Esophagus mucosa (tissue), 1 donor: ENCODE data around the gene MMP24. TPM values are rescaled to one million over a fixed set of nuclear protein-coding genes. Genes with fewer than 3 reads are reported as not detected.
"Not testable (repeated sequence)": the region's sequence is repeated elsewhere in the genome, so short reads cannot be mapped to it uniquely, and the experiment has no call there.

Experiments
- ATAC-seq: fragments of 200-7000 bp; cut with Tn5 transposase; one replicate; pipeline ENCODE4 v1.9.1; 2020
- total RNA-seq: library from RNA; stranded (reverse); gene quantifications from one replicate; pipeline ENCODE4 v1.2.4, GENCODE V29; 2023
- donor health status: DM: yes; HTN: yes; CAD: no.

MMP24 gene
- total RNA-seq, 1 donor from 2014 or later: 0.08 TPM

DNA sequence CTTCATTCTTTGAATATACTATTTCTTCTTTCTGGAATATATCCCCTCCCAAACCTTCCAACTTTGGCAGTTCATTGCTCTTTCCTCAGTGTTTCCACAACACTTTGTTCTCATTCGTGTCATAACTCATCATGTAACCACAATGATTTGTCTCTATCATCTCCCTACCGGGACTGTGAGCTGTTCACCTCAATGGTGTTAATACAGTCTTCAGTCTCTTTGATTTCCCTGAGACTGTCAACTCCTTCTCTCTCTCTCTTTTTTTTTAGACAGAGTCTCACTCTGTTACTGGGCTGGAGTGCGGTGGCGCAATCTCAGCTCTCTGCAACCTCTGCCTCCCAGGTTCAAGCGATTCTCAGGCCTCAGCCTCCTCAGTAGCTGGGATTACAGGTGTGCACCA lies 2.5 kb upstream of the MMP24 start:
- ATAC-seq: no peak

DNA sequence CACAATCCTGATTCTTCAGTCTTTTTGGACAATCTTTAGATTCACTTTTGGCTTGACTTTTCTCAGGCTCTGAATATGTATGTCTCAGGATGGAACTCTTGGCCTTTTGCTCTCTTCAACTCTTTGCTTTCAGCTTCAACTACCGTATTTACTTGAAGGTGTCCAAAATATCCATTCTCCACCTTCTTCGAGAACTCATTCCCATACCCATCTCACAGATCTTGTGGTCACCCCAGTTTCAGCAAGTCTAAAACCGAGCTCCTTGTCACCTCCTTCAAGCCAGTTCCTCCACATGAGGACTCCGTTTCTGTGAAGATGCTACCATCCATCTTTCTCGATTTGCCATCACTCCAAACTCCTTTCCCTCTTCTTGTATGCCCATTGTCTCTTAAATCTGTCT lies 2.0 kb upstream of the MMP24 start:
- no peak for ATAC-seq

DNA sequence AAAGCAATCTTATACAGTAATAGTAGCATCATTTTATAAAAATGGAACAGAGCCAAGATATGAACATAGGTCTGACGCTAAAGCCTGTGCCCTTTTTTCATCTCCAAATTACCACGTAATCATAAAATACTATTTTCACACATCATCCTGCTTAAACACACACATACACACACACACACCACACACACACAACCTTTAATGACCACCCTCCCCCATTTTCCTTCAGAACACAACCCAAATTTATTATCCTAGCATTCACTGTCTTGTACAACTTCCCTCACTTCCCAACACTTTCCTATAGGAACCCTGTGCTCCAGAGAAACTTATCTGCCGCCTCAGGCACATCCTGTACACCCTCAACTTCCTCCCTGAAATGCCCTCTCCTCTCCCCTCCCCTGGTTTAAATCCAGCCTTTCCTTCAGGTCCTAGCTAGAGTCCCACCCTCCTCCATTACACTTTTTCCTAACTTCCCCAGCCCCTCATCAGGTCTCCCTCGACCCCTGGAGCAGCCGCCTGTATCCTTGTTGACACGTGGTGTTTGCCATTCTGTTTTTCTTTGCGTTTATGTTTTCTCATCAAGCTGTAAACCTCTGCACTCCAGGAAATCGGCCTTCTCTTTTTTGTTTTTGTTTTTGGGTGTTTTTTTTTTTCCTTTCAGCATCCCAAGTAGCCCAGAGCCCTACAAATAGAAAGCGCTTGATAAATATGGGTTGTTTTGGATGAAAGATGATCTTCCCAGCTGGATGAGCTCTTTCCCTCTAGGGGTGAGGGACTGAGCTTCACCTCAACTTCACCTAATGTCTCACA lies 968 bp upstream of the MMP24 start:
- no peak for ATAC-seq

DNA sequence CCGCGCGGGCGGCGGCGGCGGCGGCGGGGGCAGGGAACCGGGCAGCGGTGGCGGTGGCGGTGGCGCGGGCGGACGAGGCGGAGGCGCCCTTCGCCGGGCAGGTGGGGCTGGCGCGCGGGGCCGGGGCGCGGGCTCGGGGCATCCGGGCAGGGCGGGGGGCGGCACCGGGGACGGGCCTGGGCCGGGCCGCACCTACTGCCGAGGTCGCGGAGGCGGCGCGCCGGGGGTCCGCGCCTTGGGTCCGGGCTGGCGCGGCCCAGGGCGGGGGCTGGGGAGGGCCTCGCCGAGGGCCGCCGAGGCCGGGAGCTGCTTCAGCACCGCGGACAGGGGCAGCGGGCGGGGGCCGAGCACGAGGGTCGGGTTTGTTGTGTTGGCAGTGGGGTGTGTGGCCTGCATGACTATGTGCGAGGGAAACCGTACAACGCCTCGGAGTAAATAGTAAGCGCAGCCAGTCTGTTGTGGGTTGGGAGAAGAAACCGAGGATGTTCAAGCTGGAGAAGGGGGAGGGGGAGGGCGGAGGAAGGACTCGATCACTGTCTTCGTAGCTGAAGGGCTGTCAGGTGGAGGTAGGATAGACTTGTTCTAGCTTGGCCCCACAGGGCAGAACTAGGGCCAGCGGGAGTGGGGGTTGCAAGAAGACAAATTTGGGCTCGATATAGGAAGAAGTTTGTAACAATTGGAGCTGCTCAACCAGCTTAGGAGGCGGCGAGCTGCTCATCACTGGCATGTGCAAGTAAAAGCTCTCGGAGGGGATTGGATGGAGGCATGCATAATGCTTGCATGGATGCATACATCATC lies 593 bp downstream of the MMP24 start:
- ATAC-seq: peak; percentile 74

DNA sequence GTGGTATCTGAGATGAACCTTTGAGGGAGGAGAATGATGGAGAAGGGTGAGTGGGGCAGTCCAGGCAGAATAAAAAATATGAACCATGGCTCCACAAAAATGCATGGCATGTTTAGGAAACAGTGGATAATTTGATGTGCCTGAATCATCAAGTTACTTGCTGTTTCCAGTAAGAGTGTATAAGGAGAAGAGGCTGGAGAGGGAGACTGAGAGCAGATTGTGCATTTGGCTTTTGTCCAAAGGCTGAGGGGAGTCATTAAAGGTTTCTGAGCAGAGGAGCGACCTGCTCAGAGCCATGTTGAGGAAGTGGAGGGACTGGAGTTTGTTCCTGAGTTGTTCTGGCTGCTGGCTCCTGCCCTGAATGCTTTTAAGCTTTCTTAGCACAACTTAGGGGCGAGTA lies 6.1 kb downstream of the MMP24 start:
- ATAC-seq: no peak

DNA sequence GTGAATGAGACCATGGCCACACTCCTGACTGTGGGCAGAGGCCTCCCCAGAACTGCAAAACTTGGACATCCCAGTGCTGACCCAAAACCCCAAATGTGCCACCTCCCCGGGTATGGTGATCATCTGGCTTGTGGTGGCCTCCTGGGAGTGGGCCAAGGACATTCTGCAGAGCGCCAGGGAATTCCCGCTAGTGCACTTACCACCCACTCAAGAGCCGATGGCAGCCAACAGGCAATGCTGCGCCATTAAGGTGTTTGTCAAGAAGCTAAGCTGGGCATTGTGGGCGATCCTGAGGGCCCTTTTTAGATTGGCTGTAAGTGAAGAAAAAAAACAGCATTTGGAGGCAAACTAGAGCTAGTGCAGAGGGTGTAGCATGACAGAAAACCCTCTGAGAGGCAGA lies 9.4 kb downstream of the MMP24 start:
- no peak for ATAC-seq

DNA sequence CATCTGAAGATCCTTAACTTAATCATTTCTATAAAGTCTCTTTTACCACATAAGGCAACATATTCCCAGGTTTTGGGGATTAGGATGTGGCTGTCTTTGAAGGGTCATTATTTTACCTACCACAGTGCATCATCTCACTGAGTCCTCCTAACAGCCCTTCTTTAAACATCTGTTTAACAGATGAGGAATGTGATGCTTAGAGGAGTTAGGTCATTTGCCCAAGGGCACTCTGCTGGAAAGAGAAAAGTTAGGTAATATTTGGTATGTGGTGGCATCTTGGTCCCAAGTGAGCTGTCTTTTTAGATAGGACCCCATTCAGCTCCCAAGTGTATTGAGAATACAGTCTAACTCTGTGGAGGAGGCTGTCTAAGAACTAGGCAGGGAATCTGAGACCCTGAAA lies 11.0 kb downstream of the MMP24 start:
- no peak for ATAC-seq

DNA sequence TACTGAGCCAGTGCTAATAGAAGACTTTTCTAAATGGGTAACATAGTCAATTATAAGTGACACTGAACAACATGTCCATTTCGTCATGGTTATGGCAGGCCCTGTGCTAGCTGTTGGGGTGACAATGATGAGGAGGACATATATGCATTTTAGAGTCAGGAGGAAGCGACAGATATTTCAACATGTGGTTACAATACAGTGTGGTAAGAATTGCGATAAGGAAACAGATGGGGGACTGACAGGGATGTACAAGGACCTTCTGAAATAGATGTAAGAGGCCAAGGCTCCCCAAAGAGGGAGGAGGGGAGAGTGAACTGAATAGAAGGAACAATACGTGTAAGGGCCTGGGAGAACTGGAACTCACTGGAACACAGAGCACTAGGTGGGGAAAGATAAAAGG lies 11.7 kb downstream of the MMP24 start:
- no peak for ATAC-seq

DNA sequence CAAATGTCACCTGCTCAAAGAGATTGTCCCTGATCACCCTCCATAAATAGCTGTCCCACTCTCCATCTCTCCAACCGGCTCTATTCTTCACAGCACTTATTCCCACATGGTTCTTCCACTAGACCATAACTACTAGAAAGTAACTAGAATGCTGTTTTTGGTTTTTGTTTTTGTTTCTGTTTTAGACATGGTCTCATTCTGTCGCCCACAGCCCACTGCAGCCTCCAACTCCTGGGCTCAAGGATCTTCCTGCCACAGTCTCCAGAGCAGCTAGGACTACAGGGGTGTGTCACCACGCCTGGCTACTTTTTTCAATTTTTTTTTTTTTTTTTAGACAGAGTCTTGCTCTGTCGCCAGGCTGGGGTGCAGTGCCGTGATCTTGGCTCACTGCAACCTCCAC lies 12.2 kb downstream of the MMP24 start:
- no peak for ATAC-seq

DNA sequence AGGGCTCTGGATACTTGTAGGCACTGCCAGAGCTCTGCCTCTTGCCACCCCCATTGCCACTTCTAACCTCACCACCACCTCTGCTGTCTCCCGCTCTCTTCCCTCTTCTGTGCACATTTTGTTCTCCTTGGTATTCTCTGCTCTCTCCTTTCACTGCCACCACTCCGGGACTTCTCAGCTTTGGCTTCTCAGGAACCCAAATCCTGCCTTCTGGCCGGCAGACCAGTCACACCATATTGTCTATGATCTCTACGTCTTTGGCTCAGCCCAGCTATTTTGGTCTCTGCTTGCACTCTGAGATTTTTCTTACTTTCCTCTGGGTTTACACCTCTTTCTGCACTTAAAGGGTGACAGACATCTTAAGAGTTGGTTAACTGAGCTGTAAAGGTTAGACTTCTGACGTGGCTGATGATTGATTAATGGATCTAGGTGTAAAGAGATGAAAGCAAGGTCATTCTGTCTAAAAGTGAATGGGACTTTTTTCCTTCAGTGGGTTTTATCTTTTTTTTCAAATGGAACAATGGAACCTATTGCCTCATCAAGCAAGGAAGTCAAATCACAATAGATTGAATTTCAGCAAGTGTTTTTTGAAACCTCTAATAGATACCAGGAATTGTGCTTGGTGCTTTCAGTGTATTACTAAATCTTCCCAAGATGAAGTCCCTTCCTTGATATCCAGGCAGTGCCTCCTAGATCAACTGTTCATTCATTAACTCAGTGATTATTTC lies 13.8 kb downstream of the MMP24 start:
- ATAC-seq: no peak

DNA sequence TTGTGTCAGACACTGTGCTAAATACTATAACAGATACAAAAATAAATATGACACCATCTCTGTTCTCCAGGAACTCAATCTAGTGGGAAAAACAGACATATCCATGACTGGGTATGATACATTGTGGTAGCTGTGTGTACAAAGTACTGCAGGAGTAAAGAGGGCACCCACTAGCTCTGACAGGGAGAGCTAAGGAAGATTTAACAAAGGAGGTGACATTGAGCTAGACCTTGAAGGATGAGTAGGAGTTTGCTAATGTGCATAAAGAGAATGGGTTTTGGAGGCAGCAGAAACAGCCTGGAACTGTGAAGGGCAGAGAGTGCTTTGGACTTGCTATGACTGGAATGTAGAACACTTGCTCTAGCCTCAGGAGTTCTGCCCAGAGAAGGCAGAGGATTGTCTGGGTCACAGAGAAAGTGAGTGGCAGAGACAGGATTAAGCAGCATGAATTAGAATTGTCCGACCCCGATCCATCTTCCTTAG lies 14.4 kb downstream of the MMP24 start:
- ATAC-seq: no peak

DNA sequence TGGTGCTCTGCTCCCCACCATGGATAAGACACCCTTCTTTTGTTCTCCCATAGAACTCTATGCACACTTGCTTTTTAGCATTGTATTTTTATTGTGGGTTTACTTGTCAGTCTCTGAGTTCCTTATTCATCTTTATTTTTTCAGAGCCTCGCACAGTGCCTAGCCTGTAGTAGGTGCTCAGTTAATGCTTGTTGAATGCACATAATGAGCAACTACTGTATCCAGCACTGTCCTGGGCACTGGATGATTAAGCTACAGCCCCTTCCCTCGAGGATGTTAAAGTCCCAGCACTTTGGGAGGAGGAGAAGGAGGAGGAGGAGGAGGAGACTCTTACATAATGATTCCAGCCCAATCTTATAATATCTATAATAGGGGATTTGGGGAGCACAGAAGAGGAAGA lies 16.8 kb downstream of the MMP24 start:
- ATAC-seq: no peak

DNA sequence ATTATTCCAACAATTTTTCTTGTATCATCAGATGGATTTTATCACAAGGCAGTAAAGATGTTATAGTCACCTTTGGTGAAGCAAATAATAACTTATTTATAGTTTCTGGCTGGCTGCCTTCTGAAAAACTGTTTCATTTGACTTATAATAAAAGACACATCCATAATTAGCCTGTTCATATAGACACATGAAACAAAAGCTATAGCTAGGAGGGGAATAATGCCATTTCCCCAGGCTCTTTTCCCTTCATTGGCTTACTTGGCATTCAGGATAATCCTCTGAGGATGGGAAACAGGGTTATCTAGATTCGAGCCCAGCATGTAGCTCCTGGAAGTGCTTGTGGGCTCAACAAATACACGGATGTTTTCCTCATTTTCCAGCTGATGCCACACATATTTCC lies 17.5 kb downstream of the MMP24 start:
- no peak for ATAC-seq

DNA sequence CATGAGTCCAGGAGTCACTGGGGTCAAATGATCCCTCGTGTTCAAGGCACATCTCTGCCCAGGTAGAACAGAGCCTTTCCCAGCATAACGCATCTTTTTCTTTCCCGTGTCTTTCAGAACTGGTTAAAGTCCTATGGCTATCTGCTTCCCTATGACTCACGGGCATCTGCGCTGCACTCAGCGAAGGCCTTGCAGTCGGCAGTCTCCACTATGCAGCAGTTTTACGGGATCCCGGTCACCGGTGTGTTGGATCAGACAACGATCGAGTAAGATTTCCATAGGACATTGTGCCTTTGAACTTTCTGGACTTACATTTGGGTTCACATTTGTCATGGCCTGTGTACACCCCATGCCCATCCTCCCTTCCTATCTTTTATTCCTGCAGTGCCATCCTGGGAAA lies 20.2 kb downstream of the MMP24 start:
- ATAC-seq: no peak

DNA sequence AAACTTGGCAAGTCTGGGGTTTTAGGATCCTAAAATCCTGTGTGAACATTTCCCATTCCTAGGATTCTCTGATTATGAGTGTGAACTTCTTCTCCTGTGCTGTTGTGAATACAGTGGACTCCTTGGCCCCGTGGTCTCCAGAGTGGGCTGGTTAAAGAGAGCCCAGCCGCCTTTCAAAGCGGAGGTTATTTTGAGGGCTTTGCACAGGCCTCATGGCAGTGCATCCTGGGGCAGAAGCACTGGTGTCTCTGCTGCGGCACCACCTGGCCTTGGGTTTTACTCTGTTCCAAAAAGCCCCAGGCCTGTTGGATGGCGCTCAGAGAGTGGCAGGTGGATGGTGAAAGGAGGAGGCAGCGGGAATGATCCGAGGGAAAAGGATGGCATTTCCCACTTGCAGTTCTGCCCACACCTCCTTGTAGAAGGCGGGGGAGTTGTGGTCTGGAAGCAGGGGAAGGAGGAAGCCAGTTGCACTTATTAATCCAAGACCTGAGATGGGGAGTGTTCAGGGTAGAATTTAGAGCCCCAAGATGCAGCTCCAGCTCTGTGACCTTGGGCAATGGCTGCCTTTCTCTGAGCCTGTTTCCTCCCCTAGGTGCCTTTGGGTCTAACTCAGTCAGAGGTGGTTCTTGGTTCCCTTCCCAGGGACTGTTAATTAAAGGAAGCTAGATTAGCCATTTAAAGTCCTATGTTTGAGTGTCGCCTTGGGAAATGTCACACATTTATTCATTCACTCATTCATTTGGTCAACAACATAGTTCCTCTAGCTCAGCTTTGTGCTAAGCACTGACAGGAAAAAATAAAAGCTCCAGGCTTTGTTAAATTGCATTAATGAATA lies 22.4 kb downstream of the MMP24 start:
- ATAC-seq: no peak

DNA sequence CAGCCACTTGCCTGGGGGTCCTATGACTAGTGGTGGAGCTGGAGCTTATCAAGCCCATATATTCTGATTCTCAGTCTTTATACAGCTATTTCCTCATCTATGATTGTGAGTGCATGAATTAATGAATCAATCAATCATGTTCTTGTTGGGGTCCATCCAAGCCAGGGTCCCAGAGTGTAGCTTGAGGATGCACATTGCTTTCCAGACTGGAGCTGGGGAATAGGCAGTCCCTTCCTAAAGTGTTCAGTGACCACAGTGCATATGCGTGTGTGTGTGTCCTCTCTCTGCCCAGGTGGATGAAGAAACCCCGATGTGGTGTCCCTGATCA lies 25.1 kb downstream of the MMP24 start:
- ATAC-seq: no peak

DNA sequence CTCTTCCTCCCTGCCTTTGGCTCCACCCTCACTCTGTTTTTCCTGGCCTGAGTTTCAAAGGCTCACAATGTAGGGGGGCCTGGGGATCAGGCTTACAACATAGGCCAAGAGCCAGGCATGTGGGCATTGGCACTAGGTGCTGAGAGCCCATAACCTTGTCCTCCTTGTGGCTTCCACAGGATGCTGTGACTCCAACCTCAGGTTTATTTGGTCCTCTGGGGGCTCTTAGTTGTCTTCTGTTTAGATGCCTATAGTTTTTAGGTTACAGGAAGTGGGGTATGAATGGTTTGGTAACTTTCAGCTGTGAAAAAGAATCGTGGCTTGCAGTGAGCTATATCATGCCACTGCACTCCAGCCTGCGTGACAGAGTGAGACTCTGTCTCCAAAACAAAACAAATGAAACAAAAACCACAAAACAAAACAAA lies 25.6 kb downstream of the MMP24 start:
- ATAC-seq: no peak

DNA sequence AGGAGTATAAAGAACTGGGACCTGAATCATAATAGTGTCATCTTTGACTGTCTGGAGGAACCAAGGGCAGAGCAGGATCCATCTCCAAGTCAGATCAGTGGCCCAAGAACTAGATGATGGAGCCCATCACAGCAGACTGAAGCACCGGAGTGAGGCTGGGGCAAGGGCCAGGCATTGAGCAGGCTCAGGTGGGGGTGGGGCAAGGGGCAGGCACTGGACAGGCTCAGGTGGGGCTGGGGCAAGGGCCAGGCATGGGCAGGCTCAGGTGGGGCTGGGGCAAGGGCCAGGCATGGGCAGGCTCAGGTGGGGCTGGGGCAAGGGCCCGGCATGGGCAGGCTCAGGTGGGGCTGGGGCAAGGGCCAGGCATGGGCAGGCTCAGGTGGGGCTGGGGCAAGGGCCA lies 26.1 kb downstream of the MMP24 start:
- ATAC-seq: not testable (repeated sequence)

DNA sequence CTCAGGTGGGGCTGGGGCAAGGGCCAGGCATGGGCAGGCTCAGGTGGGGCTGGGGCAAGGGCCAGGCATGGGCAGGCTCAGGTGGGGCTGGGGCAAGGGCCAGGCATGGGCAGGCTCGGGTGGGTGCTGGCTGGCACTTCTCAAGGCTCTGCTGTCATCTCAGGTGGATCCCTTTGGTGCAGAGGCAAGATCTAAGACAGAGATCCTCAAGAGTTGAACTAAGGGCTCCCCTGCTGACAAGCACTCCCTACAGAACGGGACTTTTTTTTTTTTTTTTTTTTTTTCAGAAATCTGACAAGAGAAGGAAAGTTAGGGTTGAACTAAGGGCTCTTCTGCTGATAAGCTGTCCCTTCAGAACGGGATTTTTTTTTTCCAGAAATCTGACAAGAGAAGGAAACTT lies 26.5 kb downstream of the MMP24 start:
- ATAC-seq: no peak

DNA sequence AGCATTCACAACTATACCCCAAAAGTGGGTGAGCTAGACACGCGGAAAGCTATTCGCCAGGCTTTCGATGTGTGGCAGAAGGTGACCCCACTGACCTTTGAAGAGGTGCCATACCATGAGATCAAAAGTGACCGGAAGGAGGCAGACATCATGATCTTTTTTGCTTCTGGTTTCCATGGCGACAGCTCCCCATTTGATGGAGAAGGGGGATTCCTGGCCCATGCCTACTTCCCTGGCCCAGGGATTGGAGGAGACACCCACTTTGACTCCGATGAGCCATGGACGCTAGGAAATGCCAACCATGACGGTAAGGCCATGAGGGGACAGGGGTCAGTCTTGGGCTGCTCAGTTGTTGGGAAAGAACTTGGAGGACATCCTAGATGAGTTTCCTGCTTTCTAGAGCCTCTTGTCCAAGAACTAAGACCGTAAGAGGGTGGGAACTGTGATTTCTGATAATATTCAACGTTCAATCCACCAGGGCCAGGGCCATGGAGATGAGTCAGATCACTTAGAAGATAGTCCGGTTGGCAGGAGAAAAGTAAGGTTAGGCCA lies 28.0 kb downstream of the MMP24 start:
- no peak for ATAC-seq

DNA sequence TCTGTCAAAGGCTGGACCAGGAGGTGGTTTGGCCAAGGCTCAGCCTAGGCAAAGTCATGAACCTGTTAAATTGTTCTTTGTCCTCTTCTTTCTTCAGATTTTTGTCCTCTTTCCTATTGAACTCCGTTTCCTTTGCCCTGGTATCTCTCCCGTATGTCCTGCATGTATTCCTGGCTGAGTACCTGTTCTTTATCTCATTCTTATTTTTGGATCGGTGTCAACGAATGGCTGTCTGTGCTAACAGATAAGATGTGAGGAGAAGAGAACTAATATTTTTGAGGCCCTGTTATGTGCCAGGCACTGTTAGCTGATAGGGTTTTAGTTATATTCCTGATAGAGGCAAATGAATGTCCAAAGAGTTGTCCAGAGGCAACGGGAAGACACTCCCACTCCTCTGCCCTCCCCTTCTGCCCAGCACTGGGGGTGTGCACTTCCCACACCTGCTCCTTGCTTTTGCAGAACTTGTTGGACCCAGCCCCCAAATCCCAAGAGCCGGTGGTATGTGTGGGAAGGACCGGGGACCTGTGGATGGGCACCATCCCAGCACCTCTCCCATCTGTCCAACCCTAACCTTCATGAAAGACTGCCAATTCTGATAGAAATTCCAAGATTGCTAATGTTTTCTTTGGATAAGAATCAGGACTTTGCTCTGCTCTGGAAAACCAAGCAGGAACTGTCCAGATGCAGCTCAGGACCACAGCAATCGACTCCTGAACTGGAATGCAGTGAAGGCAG lies 30.9 kb downstream of the MMP24 start:
- ATAC-seq: no peak

DNA sequence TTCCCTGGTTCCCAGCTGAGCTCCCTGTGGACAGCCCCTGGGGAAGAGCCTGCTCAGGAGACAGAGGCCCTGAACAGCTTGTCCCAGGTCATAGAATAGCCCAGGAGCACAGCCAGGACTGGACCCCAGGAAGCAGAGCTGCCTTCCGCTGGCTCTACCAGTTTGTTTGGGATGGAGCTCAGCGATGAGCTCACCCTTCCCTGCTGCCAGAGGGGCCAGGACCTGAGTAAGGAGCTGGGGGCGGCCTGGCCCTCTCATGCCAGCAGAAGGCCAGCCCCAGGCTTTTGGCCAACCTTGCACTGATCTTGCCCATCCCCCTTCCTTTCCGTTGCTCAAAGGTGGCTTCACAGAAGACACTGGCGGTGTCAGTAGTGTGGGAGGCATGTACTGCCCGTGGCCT lies 33.9 kb downstream of the MMP24 start:
- ATAC-seq: no peak
